Measurements from ENCODE around the gene MTHFD2L. TPM values are rescaled to one million over a fixed set of nuclear protein-coding genes. Genes with fewer than 3 reads are reported as not detected.

MTHFD2L gene
- total and polyA plus RNA-seq, 2 donors (not counting 3 experiments of a cell fraction or from before 2014, with no cell fraction given): 6.9 to 15.2 TPM

DNA sequence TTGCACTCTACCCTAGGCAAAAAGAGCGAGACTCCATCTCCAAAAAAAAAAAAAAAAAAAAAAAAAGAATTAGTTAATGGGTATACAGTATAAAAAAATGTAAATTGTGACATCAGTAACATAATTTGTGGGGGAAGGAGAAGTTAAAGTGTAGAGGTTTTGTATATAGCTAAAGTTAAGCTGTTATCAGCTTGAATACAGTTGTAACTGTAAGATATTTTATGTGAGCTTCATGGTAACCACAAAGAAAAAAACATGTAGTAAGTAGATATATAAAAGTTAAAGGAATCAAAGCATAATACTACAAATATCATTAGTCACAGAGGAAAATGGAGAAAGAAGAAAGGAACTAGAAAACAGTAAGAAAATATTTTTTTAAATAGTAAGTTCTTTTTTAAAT, 97.2 kb downstream of the MTHFD2L start:
- no TSS peak for BruUV-seq (replicated peaks)
- no peak overlapping the region for H3K4me2 ChIP-seq (ENCODE audit: insufficient read depth, low read length)
- intact Hi-C loops (cut with micrococcal nuclease): no loop called here
- no peaks in the 10 kb centered on the region for H3K36me3 ChIP-seq (ENCODE audit: control insufficient read depth in 2 of 2, extremely low read depth in 1 of 2, insufficient read depth in 2 of 2, low read length in 2 of 2)
- H3K4me3 ChIP-seq (replicated peaks in 1 of 3; ENCODE audit: insufficient read depth in 1 of 3, low read depth in 1 of 3, low read length in 3 of 3): no peak overlapping the region
- no peaks in the 10 kb centered on the region for H4K20me1 ChIP-seq (replicated peaks; ENCODE audit: control insufficient read depth, extremely low read depth, insufficient read depth, low read length)
- H3K9me3 ChIP-seq (replicated peaks; ENCODE audit: control insufficient read depth, insufficient read depth, low read length): no peaks in the 10 kb centered on the region
- H3K9me1 ChIP-seq (replicated peaks; ENCODE audit: control insufficient read depth, extremely low read depth, insufficient read depth, low read length): no peaks in the 10 kb centered on the region
- H3K27ac ChIP-seq (ENCODE audit: insufficient read depth, low read depth, low read length): no peak overlapping the region
- ChIA-PET POLR2A (no interaction called here), CTCF (interaction anchor here (0.7 to 1.8 kb wide), 4 partner anchors 12 to 526 kb away, joined by 3 to 6 read pairs (median 4); no protein-coding TSS in a partner anchor)
- DNase-seq (ENCODE audit: low read depth, low spot score): no peak
- no peaks in the 10 kb centered on the region for H3K27me3 ChIP-seq (ENCODE audit: control insufficient read depth in 2 of 2, insufficient read depth in 2 of 2, low read length in 2 of 2)
- FAIRE-seq: no peak
- no peak for TF ChIP-seq FOS (IDR thresholded peaks at IDR 0.05; ENCODE audit: borderline replicate concordance, insufficient read depth, low read length)
- TF ChIP-seq EZH2 (IDR thresholded peaks at IDR 0.05; ENCODE audit: borderline replicate concordance, low read depth, low read length, severe bottlenecking): no peak
- no peak for TF ChIP-seq JUN (IDR thresholded peaks at IDR 0.05; ENCODE audit: borderline replicate concordance, insufficient read depth, insufficient read length, low read depth)
- TF ChIP-seq, protein P1, sequence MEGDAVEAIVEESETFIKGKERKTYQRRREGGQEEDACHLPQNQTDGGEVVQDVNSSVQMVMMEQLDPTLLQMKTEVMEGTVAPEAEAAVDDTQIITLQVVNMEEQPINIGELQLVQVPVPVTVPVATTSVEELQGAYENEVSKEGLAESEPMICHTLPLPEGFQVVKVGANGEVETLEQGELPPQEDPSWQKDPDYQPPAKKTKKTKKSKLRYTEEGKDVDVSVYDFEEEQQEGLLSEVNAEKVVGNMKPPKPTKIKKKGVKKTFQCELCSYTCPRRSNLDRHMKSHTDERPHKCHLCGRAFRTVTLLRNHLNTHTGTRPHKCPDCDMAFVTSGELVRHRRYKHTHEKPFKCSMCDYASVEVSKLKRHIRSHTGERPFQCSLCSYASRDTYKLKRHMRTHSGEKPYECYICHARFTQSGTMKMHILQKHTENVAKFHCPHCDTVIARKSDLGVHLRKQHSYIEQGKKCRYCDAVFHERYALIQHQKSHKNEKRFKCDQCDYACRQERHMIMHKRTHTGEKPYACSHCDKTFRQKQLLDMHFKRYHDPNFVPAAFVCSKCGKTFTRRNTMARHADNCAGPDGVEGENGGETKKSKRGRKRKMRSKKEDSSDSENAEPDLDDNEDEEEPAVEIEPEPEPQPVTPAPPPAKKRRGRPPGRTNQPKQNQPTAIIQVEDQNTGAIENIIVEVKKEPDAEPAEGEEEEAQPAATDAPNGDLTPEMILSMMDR (IDR thresholded peaks at IDR 0.05; ENCODE audit: extremely low read depth in 1 of 2, insufficient read depth in 1 of 2, low read depth in 1 of 2, low read length in 2 of 2): no peak
- TF ChIP-seq, protein P2, sequence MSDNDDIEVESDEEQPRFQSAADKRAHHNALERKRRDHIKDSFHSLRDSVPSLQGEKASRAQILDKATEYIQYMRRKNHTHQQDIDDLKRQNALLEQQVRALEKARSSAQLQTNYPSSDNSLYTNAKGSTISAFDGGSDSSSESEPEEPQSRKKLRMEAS (IDR thresholded peaks at IDR 0.05; ENCODE audit: insufficient read depth, insufficient read length): no peak
- TF ChIP-seq POLR2A (IDR thresholded peaks at IDR 0.05; ENCODE audit: low read depth, low read length): no peak
- no peak for TF ChIP-seq GATA2 (IDR thresholded peaks at IDR 0.05; ENCODE audit: insufficient read depth, insufficient read length, low read depth, low read length)
- no peak for TF ChIP-seq MYC (IDR thresholded peaks at IDR 0.05; ENCODE audit: low read depth, low read length)
- no peak for TF ChIP-seq POLR2AphosphoS5 (IDR thresholded peaks at IDR 0.05; ENCODE audit: insufficient read depth, low read depth, low read length)
- no peak overlapping the region for H3K9ac ChIP-seq (replicated peaks; ENCODE audit: extremely low read depth, insufficient read depth, low read length)
- dilution Hi-C loops (cut with MboI; ENCODE audit: extremely low pct_ligation_motif_present, low sequenced_read_pairs): no loop called here
- no peaks in the 10 kb centered on the region for H3K4me1 ChIP-seq (ENCODE audit: control insufficient read depth, extremely low read depth, insufficient read depth, low read length)
- no peaks in the 10 kb centered on the region for H3K79me2 ChIP-seq (ENCODE audit: control insufficient read depth, insufficient read depth, low read length)
- no peak overlapping the region for H2AFZ ChIP-seq (ENCODE audit: low read depth, low read length)
